ENCODE measurements around the gene TMEM117. TPM values are rescaled to one million over a fixed set of nuclear protein-coding genes. Genes with fewer than 3 reads are reported as not detected.

Gene TMEM117
- total RNA-seq, 1 experiment from 2014 or later = 1.1 TPM

GRCh38 chr12:44059476-44059875 is 223.6 kb downstream of the TMEM117 start:
- no peak overlapping the region for H3K27ac Mint-ChIP-seq (ENCODE audit: unreplicated experiment)
- DNase-seq = no peak
- no peaks in the 10 kb centered on the region for H3K36me3 Mint-ChIP-seq (ENCODE audit: insufficient read depth, unreplicated experiment)
- H3K4me1 Mint-ChIP-seq (ENCODE audit: low read depth, unreplicated experiment) = no peaks in the 10 kb centered on the region
- no peak overlapping the region for H3K4me3 Mint-ChIP-seq (ENCODE audit: low read depth, unreplicated experiment)
- no peak for TF ChIP-seq CTCF (IDR thresholded peaks at IDR 0.05; ENCODE audit: unreplicated experiment)
- CTCF ChIA-PET = no interaction called here
- intact Hi-C loops (cut with micrococcal nuclease; ENCODE audit: unreplicated experiment) = no loop called here
- no TSS peak for BruUV-seq (replicated peaks)
- H3K27me3 Mint-ChIP-seq (ENCODE audit: unreplicated experiment) = no peaks in the 10 kb centered on the region
- H3K9me3 Mint-ChIP-seq (ENCODE audit: low read depth, unreplicated experiment) = peaks cover 2% of the 10 kb centered on the region

GRCh38 chr12:44063671-44064070 is 227.8 kb downstream of the TMEM117 start:
- TF ChIP-seq CTCF (IDR thresholded peaks at IDR 0.05; ENCODE audit: unreplicated experiment) = no peak
- H3K27ac Mint-ChIP-seq (ENCODE audit: unreplicated experiment) = no peak overlapping the region
- H3K36me3 Mint-ChIP-seq (ENCODE audit: insufficient read depth, unreplicated experiment) = no peaks in the 10 kb centered on the region
- intact Hi-C loops (cut with micrococcal nuclease; ENCODE audit: unreplicated experiment) = no loop called here
- DNase-seq = no peak
- BruUV-seq (replicated peaks) = no TSS peak
- no peak overlapping the region for H3K4me3 Mint-ChIP-seq (ENCODE audit: low read depth, unreplicated experiment)
- H3K4me1 Mint-ChIP-seq (ENCODE audit: low read depth, unreplicated experiment) = no peaks in the 10 kb centered on the region
- CTCF ChIA-PET = no interaction called here
- H3K9me3 Mint-ChIP-seq (ENCODE audit: low read depth, unreplicated experiment) = peaks cover 2% of the 10 kb centered on the region
- H3K27me3 Mint-ChIP-seq (ENCODE audit: unreplicated experiment) = no peaks in the 10 kb centered on the region

GRCh38 chr12:44076871-44077270 is 241.0 kb downstream of the TMEM117 start:
- intact Hi-C loops (cut with micrococcal nuclease; ENCODE audit: unreplicated experiment) = no loop called here
- Mint-ChIP-seq H3K9me3 (ENCODE audit: low read depth, unreplicated experiment) (peaks cover 3% of the 10 kb centered on the region), H3K27ac (ENCODE audit: unreplicated experiment) (no peak overlapping the region), H3K36me3 (ENCODE audit: insufficient read depth, unreplicated experiment) (no peaks in the 10 kb centered on the region), H3K4me1 (ENCODE audit: low read depth, unreplicated experiment) (no peaks in the 10 kb centered on the region), H3K27me3 (ENCODE audit: unreplicated experiment) (no peaks in the 10 kb centered on the region), H3K4me3 (ENCODE audit: low read depth, unreplicated experiment) (no peak overlapping the region)
- BruUV-seq (replicated peaks) = no TSS peak
- CTCF ChIA-PET = no interaction called here
- DNase-seq = no peak
- TF ChIP-seq CTCF (IDR thresholded peaks at IDR 0.05; ENCODE audit: unreplicated experiment) = no peak

GRCh38 chr12:44077294-44077693 is 241.4 kb downstream of the TMEM117 start:
- TF ChIP-seq CTCF (IDR thresholded peaks at IDR 0.05; ENCODE audit: unreplicated experiment) = no peak
- BruUV-seq (replicated peaks) = no TSS peak
- intact Hi-C loops (cut with micrococcal nuclease; ENCODE audit: unreplicated experiment) = no loop called here
- H3K27ac Mint-ChIP-seq (ENCODE audit: unreplicated experiment) = no peak overlapping the region
- H3K4me3 Mint-ChIP-seq (ENCODE audit: low read depth, unreplicated experiment) = no peak overlapping the region
- no peak for DNase-seq
- H3K4me1 Mint-ChIP-seq (ENCODE audit: low read depth, unreplicated experiment) = no peaks in the 10 kb centered on the region
- CTCF ChIA-PET = no interaction called here
- H3K27me3 Mint-ChIP-seq (ENCODE audit: unreplicated experiment) = no peaks in the 10 kb centered on the region
- H3K9me3 Mint-ChIP-seq (ENCODE audit: low read depth, unreplicated experiment) = peaks cover 3% of the 10 kb centered on the region
- no peaks in the 10 kb centered on the region for H3K36me3 Mint-ChIP-seq (ENCODE audit: insufficient read depth, unreplicated experiment)

- H3K4me3 Mint-ChIP-seq (ENCODE audit: low read depth, unreplicated experiment) = no peak overlapping the region
- no peak overlapping the region for H3K27ac Mint-ChIP-seq (ENCODE audit: unreplicated experiment)
- no TSS peak for BruUV-seq (replicated peaks)
- TF ChIP-seq CTCF (IDR thresholded peaks at IDR 0.05; ENCODE audit: unreplicated experiment) = no peak
- no peaks in the 10 kb centered on the region for H3K36me3 Mint-ChIP-seq (ENCODE audit: insufficient read depth, unreplicated experiment)
- H3K27me3 Mint-ChIP-seq (ENCODE audit: unreplicated experiment) = no peaks in the 10 kb centered on the region
- CTCF ChIA-PET = no interaction called here
- no peaks in the 10 kb centered on the region for H3K4me1 Mint-ChIP-seq (ENCODE audit: low read depth, unreplicated experiment)
- intact Hi-C loops (cut with micrococcal nuclease; ENCODE audit: unreplicated experiment) = no loop called here
- DNase-seq = no peak
- H3K9me3 Mint-ChIP-seq (ENCODE audit: low read depth, unreplicated experiment) = peaks cover 3% of the 10 kb centered on the region
Observed at GRCh38 chr12:44078273-44078672, 242.4 kb downstream of the TMEM117 start.
